HG03571 (cell line): ENCODE data around the gene KRT86.
"Not testable (repeated sequence)": the region's sequence is repeated elsewhere in the genome, so short reads cannot be mapped to it uniquely, and the experiment has no call there.

ENCODE experiments used
- ATAC-seq: cut with Tn5 transposase; IDR thresholded peaks from one replicate; pipeline ENCODE4 v1.9.1; 2021; ENCODE audit not compliant: unreplicated experiment

Gene KRT86

GRCh38 chr12:52251367-52252051 lies 22.9 kb upstream of the KRT86 start:
- no peak for ATAC-seq

- ATAC-seq: not testable (repeated sequence)
These were observed 22.2 kb upstream of the KRT86 start for GRCh38 chr12:52252175-52252615.

DNA sequence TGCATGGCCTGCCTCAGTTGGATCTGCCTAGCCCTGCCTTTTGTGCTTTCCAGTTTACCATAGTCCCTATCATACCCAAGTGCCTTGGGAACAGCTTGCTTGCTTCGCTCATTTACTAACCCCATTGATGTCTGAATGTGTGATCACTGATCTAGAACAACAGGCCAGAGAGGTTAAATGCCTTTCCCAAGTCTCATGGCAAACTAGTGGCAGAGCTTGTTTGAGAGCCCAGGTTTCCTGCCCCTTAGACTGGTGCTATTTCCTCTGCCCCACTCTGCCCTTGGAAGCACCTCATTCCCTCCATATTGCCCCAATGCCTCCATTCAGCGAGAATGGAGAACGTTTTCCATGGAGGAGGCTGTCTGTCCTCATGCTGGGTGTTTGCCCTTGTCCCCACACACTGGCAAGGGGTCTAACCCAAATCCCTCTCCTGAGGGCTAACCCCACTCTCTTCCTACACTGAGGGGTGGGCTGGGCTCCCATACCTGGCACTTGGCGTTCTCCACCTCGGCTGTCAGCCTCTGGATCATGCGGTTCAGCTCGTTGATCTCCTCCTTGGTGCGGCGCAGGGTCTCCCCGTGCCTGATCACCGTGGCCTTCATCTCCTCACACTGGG lies 21.6 kb upstream of the KRT86 start:
- ATAC-seq: no peak

DNA sequence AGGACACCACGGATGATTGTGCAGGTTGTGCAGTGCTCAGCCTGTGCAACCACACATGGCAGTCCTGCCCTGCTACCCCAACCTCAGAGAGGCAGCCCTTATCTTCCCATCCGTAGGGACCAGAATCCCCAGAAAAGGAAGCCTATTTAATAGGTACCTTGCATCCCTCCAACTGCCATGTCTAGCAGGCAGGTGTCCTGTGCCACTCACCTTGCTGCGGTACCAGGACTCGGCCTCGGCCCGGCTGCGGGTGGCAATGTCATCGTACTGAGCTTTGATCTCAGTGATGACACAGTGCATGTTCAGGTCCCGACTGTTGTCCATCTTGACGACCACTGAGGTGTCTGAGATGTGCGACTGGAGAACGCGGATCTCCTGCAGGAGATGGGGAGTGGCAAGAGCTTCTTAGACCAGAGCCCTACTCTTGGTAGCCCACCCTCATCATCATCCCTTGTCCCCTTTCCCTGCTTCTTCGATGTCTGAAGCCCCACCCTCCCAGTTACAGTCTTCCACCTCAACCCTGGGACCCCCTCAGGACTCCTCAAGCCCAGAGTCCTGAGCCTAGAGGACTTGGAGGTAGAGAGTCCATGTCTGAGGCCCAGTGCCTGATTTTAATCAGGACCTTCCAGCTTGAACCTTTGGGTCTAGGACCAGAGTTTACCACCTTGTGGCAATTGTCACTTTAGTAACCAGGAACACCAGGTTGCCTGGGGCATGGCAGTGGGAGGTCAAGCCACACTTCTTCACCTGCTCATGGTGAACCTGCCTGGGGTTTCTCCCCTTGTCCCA lies 20.9 kb upstream of the KRT86 start:
- no peak for ATAC-seq

- ATAC-seq: no peak
These were observed 20.1 kb upstream of the KRT86 start for GRCh38 chr12:52254180-52254964.

DNA sequence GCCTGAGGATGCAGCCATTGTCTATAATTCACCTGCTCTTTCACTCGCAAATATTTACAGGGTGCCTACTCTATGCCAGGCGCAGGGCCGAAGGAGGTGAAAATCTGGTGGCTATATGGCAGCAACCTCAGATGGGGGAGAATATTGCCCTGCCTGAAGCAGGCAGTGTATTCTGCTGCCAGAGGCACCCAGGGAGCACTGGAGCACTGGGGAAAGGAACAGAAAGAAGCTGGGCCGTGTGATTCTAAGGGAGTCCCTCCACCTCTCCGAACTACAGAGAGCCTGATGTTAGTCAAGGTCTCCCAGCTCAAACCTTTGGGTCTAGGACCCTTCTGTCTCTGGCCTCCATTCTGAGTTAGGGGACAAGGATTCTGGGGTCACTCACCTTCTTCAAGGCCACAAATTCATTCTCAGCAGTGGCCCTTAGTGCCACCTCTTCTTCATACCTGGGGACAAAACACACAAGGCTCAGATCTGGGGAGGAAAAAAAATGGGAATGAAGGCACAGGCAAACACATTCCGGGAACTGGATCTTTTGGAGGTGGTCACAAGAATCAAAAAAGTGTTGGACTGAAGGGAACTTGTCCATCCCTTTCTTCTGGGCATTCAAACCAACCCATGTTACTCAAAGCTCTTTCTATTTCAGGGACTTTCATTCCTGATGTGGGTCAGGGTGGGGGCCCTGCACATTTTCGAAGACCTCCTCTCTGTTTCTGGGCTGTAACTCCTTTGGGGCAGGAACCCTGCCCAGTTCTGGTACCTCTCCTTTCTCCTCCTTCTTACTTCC lies 19.3 kb upstream of the KRT86 start:
- ATAC-seq: no peak

DNA sequence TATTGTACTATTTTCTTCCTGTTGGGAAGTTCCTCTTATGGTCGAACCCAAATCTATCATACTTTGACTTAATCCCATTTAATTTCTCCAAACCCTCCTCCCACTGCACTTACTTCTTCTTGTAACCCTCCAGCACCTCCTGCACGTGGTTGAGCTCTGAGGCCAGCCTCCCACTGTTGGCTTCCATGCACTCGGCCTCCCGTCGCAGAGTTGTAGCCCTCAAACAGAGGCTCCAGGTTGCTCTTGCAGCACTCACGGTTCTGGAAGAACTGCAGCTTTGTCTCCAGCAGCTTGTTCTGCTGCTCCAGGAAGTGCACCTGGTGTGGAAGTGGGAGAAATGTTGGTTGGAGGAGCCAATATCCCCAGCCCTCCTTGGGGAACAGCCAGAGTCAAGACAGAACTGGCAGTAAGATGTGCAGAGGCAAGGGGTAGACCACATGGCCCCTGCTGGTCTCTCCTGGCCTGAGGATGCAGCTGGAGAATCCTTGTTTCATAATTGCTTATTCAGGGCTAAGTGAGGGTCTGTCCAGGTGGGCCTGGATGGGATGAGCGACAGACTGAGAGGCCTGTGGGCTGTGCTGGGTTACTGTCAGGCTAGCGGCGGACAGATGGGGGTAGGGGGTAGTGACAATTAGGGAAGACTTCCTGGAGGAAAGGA lies 18.4 kb upstream of the KRT86 start:
- no peak for ATAC-seq

GRCh38 chr12:52256584-52256935 lies 17.9 kb upstream of the KRT86 start:
- ATAC-seq: no peak

DNA sequence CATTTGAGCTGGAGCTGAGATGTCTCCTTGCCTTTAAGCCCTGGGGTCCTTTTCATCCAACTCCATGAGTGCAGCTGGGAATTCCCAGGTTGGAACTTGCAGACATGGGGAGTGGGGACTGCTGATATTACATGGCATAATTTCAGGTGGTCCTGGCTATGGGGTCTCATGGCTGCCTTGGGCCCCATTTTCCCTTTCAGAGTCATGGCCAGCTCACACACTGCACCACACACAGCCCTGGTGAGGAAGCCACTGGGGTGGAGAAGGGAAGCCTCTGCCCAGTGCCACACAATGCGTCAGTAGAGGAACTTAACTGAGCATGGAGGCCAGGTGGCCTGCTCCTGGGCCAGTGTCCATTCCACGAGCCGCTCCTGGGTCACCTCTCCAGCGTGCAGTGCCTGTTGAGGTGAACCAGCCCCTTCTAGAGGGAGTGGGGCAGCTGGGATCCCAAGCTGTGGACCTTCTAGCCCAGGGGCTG lies 17.3 kb upstream of the KRT86 start:
- no peak for ATAC-seq

GRCh38 chr12:52257922-52258321 lies 16.5 kb upstream of the KRT86 start:
- ATAC-seq: not testable (repeated sequence)

DNA sequence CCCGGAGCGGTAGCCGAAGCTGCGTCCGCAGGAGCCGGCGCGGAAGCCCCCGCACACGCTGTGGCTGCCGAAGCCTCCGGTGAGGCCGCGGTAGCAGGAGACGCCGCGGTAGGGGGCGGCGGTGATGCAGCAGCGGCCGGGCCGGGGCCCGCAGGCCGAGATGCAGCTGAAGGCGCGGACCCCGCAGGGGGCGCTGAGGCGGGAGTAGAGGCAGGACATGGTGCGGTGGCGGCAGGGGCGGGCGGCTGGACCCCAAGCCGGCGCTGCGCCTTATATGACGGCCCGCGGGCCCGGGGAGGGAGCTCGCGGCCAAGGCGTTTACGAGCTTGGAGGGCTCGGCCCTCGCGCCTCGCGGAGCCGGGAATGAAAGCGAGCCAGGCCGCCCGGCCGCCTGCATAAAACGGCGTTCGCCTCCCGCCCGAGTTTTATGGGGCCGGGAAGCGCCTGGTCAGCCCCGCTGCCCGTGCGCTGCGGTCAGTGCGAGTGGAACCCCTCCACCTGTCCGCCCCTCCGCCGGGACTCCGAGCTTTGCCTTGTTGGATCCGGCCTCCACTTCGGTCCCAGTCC lies 16.0 kb upstream of the KRT86 start:
- ATAC-seq: no peak

DNA sequence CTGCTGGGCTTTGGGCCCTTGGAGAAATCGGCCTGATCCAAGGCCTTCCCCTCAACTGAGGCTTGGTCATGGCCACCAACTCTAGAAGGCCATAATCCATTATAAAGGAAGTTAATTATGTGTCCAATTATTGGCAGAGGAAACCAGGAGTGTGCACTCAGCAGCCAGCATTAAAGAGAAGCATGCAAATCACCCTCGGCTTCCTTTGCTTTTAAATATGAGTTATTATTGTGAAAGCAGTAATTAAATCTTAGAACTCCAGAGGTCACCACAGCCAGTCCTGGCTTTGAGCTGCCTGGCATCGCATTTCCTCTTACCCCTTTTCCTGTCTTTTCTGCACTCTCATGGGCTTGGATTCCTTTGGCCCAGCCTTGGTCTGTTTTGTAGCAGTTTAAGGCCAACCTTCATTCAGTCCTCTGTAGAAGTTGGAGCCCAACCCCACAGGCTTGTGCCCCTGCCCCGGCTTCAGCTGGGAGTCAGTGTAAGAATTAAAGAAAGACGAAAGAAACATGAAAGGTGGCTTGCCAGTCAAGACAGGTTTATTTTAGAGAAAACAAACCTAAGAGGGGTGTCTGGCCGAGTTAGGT lies 14.7 kb upstream of the KRT86 start:
- ATAC-seq: no peak

- ATAC-seq: no peak
These were observed 13.9 kb upstream of the KRT86 start for GRCh38 chr12:52260361-52261207.

GRCh38 chr12:52261208-52261484 lies 13.3 kb upstream of the KRT86 start:
- no peak for ATAC-seq

DNA sequence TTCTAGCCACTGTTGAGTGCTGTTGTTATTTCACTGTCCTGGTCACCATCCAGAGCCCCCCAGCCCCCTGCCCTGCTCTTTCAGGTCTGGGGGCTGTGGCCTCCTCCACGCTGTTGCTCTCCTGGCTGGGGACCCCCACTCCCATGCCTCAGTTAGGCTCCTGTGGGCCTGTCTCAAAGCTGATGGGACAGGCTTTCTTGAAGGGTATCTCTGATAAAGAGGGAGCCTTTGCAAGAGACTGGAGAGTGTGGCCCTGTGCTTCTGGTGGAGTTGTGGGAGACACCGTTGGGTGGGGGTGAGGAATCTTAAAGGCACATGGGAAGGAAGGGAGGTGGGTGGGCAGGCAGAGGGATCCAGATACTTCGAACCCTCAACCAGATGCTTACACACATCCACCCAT lies 12.2 kb upstream of the KRT86 start:
- ATAC-seq: no peak

GRCh38 chr12:52263761-52264434 lies 10.5 kb upstream of the KRT86 start:
- ATAC-seq: no peak

DNA sequence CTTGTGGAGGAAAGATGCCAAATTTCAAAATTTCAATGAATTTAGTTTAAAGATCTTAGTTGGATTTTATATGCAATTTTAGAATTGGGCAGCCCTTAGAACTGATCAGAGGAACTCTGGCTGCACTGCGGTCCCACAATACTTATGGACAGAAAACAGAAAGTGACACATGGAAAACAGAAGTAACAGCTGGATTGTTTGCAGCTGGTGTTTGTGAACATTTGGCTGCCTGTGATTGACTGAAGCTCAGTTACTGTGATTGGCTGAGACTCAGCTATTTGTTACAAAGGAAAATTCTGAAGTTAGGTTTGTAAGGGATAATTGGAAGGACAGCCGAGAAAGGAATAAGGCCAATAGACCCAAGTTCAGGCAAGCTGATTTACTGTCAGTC lies 10.0 kb upstream of the KRT86 start:
- no peak for ATAC-seq

- no peak for ATAC-seq
These were observed 7.9 kb upstream of the KRT86 start for GRCh38 chr12:52266514-52266913.
